GM23338 (cell line): Measurements from ENCODE around the gene PKNOX2.

Experiments used
- CREB1 ChIP-seq: fragments of 250-450 bp; sonication (Bioruptor Pico); IDR thresholded peaks from 2 replicates; pipeline ENCODE4 v1.5.0; 2020; ENCODE audit warnings: low read depth, mild to moderate bottlenecking, moderate library complexity
- CTCF ChIP-seq, 2 experiments: fragments of 200-600 bp in 1 of 2; sonication (generic) in 1 of 2; conservative IDR thresholded peaks; 2 replicates each; pipeline versions ENCODE4 v1.5.1 to v1.6.1; 2016 to 2017; ENCODE audit warnings: antibody characterized with exemption in 2 of 2, low read depth in 2 of 2, mild to moderate bottlenecking in 2 of 2, moderate library complexity in 1 of 2
- POLR2AphosphoS5 ChIP-seq: IDR thresholded peaks from 2 replicates; pipeline ENCODE4 v1.6.1; 2016; ENCODE audit warnings: antibody characterized with exemption, low read depth

- no peak for TF ChIP-seq CTCF (conservative IDR thresholded peaks at IDR 0.05; ENCODE audit: low read depth in 2 of 2)
- no peak for TF ChIP-seq POLR2AphosphoS5
- TF ChIP-seq CREB1 (CRISPR knock-in tag) = no peak
Measured at GRCh38 chr11:125315079-125315740, 150.7 kb downstream of the PKNOX2 start.
